HepG2 (cell line): ENCODE measurements around the gene NFXL1. TPM values are rescaled to one million over a fixed set of nuclear protein-coding genes. Genes with fewer than 3 reads are reported as not detected.

Source experiments
- AGO1 ChIP-seq: fragments of 200-400 bp; formaldehyde crosslinking; IDR thresholded peaks from 2 replicates; pipeline ENCODE4 v1.6.1; 2017; ENCODE audit warnings: mild to moderate bottlenecking, low read depth, low read length, moderate library complexity; ENCODE audit not compliant: poor library complexity, severe bottlenecking
- CBX2 ChIP-seq, 2 experiments: fragments of 200-600 bp in 1 of 2; sonication (generic); formaldehyde crosslinking in 1 of 2; IDR thresholded peaks; 2 replicates each; pipeline versions ENCODE4 v1.7.0 to v1.8.1; 2018 to 2022; ENCODE audit warnings: low read depth in 2 of 2, low read length in 1 of 2, mild to moderate bottlenecking in 1 of 2, missing genetic modification reagents in 1 of 2
- DZIP1 ChIP-seq: sonication (generic); formaldehyde crosslinking; IDR thresholded peaks from 2 replicates; pipeline ENCODE4 v1.5.0; 2020; ENCODE audit warnings: mild to moderate bottlenecking, missing genetic modification reagents
- E2F5 ChIP-seq: sonication (generic); formaldehyde crosslinking; conservative IDR thresholded peaks from 2 replicates; pipeline ENCODE4 v1.4.0; 2020; ENCODE audit warnings: missing genetic modification reagents
- HNF4A ChIP-seq: sonication (generic); formaldehyde crosslinking; IDR thresholded peaks from 2 replicates; pipeline ENCODE4 v1.4.0; 2020; ENCODE audit warnings: missing genetic modification reagents
- IKZF1 ChIP-seq: fragments of 450-650 bp; IDR thresholded peaks from 2 replicates; pipeline ENCODE4 v1.7.1; 2016
- ISX ChIP-seq: sonication (generic); formaldehyde crosslinking; conservative IDR thresholded peaks from 2 replicates; pipeline ENCODE4 v1.5.0; 2020; ENCODE audit warnings: missing genetic modification reagents
- SALL2 ChIP-seq: sonication (generic); formaldehyde crosslinking; IDR thresholded peaks from 2 replicates; pipeline ENCODE4 v1.8.1; 2023; ENCODE audit warnings: mild to moderate bottlenecking, missing genetic modification reagents, inconsistent platforms
- STAT5B ChIP-seq: sonication (generic); formaldehyde crosslinking; IDR thresholded peaks from 2 replicates; pipeline ENCODE4 v1.4.0; 2020; ENCODE audit warnings: missing genetic modification reagents
- ZNF138 ChIP-seq: sonication (generic); formaldehyde crosslinking; IDR thresholded peaks from 2 replicates; pipeline ENCODE4 v1.5.0; 2020; ENCODE audit warnings: mild to moderate bottlenecking, low read depth, missing genetic modification reagents
- ZNF18 ChIP-seq: sonication (generic); formaldehyde crosslinking; IDR thresholded peaks from 2 replicates; pipeline ENCODE4 v1.8.0; 2022; ENCODE audit warnings: mild to moderate bottlenecking, missing genetic modification reagents; ENCODE audit not compliant: insufficient replicate concordance
- ZNF879 ChIP-seq: sonication (generic); formaldehyde crosslinking; IDR thresholded peaks from 2 replicates; pipeline ENCODE4 v1.8.1; 2023; ENCODE audit warnings: missing genetic modification reagents
- polyA plus RNA-seq, 8 experiments: library from polyadenylated mRNA; depleted of rRNA in 3 of 8; stranded (reverse) in 7 of 8; unstranded in 1 of 8; fragments of >200 nt; fragmentation: Illumina TruSeq in 4 of 8; extraction: Trizol in 4 of 8; gene quantifications; 2 replicates each; pipeline versions ENCODE4 v1.2.1 to v1.2.3, GENCODE V29; 2011 to 2016; ENCODE audit warnings: low read depth in 4 of 8, missing spikeins in 1 of 8, mixed read lengths in 1 of 8; ENCODE audit not compliant: insufficient read depth in 1 of 8
- total RNA-seq, 5 experiments: library from RNA; depleted of rRNA; stranded (reverse); fragments of >200 nt; fragmentation: Illumina TruSeq; extraction: Trizol; gene quantifications; 2 replicates each; pipeline ENCODE4 v1.2.3, GENCODE V29; 2016; ENCODE audit warnings: low read depth in 1 of 5
- TF ChIP-seq, protein P1 (sequence below): sonication (generic); formaldehyde crosslinking; IDR thresholded peaks from 2 replicates; pipeline ENCODE4 v1.5.0; 2020; ENCODE audit warnings: mild to moderate bottlenecking, missing genetic modification reagents, borderline replicate concordance
- TF ChIP-seq, protein P2 (sequence below): sonication (generic); formaldehyde crosslinking; IDR thresholded peaks from 2 replicates; pipeline ENCODE4 v1.4.0; 2020; ENCODE audit warnings: missing genetic modification reagents, mild to moderate bottlenecking, borderline replicate concordance
- TF ChIP-seq, protein P3 (sequence below): sonication (generic); formaldehyde crosslinking; IDR thresholded peaks from 2 replicates; pipeline ENCODE4 v1.9.0; 2021; ENCODE audit warnings: missing genetic modification reagents, mild to moderate bottlenecking, borderline replicate concordance

Gene NFXL1
- total and polyA plus RNA-seq, 2 of the 13 experiments (the other 11 are each of a cell fraction or from before 2014, with no cell fraction given) = 12.0 to 18.6 TPM

GRCh38 chr4:47837094-47837907, 77.1 kb downstream of the NFXL1 start (continued):
- TF ChIP-seq, protein P1, sequence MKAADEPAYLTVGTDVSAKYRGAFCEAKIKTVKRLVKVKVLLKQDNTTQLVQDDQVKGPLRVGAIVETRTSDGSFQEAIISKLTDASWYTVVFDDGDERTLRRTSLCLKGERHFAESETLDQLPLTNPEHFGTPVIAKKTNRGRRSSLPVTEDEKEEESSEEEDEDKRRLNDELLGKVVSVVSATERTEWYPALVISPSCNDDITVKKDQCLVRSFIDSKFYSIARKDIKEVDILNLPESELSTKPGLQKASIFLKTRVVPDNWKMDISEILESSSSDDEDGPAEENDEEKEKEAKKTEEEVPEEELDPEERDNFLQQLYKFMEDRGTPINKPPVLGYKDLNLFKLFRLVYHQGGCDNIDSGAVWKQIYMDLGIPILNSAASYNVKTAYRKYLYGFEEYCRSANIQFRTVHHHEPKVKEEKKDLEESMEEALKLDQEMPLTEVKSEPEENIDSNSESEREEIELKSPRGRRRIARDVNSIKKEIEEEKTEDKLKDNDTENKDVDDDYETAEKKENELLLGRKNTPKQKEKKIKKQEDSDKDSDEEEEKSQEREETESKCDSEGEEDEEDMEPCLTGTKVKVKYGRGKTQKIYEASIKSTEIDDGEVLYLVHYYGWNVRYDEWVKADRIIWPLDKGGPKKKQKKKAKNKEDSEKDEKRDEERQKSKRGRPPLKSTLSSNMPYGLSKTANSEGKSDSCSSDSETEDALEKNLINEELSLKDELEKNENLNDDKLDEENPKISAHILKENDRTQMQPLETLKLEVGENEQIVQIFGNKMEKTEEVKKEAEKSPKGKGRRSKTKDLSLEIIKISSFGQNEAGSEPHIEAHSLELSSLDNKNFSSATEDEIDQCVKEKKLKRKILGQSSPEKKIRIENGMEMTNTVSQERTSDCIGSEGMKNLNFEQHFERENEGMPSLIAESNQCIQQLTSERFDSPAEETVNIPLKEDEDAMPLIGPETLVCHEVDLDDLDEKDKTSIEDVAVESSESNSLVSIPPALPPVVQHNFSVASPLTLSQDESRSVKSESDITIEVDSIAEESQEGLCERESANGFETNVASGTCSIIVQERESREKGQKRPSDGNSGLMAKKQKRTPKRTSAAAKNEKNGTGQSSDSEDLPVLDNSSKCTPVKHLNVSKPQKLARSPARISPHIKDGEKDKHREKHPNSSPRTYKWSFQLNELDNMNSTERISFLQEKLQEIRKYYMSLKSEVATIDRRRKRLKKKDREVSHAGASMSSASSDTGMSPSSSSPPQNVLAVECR = 0 out of 2 replicates have a peak, but pooled peaks have one; percentile 27
- TF ChIP-seq, protein P2, sequence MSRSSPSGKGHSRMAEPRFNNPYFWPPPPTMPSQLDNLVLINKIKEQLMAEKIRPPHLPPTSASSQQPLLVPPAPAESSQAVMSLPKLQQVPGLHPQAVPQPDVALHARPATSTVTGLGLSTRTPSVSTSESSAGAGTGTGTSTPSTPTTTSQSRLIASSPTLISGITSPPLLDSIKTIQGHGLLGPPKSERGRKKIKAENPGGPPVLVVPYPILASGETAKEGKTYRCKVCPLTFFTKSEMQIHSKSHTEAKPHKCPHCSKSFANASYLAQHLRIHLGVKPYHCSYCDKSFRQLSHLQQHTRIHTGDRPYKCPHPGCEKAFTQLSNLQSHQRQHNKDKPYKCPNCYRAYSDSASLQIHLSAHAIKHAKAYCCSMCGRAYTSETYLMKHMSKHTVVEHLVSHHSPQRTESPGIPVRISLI (CRISPR knock-in tag) = no peak
- TF ChIP-seq STAT5B (CRISPR knock-in tag) (no peak), ZNF879 (no peak), ZNF138 (CRISPR knock-in tag) (no peak), DZIP1 (CRISPR knock-in tag) (no peak), CBX2 (IDR thresholded peaks at IDR 0.05; ENCODE audit: low read depth, low read length) (no peak), CBX2 (CRISPR knock-in tag; IDR thresholded peaks at IDR 0.05; ENCODE audit: low read depth) (no peak), HNF4A (CRISPR knock-in tag) (no peak), AGO1 (peak; percentile 76), IKZF1 (no peak), E2F5 (CRISPR knock-in tag) (no peak), ISX (CRISPR knock-in tag) (no peak), SALL2 (0 out of 2 replicates have a peak, but pooled peaks have one; percentile 34), ZNF18 (CRISPR knock-in tag) (no peak)
- TF ChIP-seq, protein P3, sequence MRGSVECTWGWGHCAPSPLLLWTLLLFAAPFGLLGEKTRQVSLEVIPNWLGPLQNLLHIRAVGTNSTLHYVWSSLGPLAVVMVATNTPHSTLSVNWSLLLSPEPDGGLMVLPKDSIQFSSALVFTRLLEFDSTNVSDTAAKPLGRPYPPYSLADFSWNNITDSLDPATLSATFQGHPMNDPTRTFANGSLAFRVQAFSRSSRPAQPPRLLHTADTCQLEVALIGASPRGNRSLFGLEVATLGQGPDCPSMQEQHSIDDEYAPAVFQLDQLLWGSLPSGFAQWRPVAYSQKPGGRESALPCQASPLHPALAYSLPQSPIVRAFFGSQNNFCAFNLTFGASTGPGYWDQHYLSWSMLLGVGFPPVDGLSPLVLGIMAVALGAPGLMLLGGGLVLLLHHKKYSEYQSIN (CRISPR knock-in tag) = no peak
